Natural killer cell (primary cell): ENCODE results near the gene DVL2. TPM values are rescaled to one million over a fixed set of nuclear protein-coding genes. Genes with fewer than 3 reads are reported as not detected.

Source experiments
- ATAC-seq, 3 donors: fragments of 150-1000 bp in 2 of 3; fragments of 200-7000 bp in 1 of 3; cut with Tn5 transposase; 1 replicate in 1 of 3; 2 replicates in 2 of 3; pipeline ENCODE4 v1.10.0; 2021; ENCODE audit warnings: mild to moderate bottlenecking in 2 of 3, moderate library complexity in 2 of 3
- DNase-seq, 2 donors: peaks; one replicate each; pipeline versions ENCODE4 v3.0.0 to v3.0.0-alpha.2; 2013 to 2021; ENCODE audit warnings: mixed read lengths in 1 of 2
- H3K27ac ChIP-seq: one replicate; pipeline ENCODE4 v1.5.1; 2013; ENCODE audit warnings: mild to moderate bottlenecking, low read length
- H3K27me3 ChIP-seq: one replicate; pipeline ENCODE4 v1.6.1; 2013; ENCODE audit warnings: low read length; ENCODE audit not compliant: control insufficient read depth, insufficient read depth
- H3K36me3 ChIP-seq: one replicate; pipeline ENCODE4 v1.6.1; 2013; ENCODE audit warnings: low read length; ENCODE audit not compliant: control insufficient read depth, insufficient read depth
- H3K4me1 ChIP-seq: one replicate; pipeline ENCODE4 v1.6.1; 2013; ENCODE audit warnings: low read length; ENCODE audit not compliant: control insufficient read depth, insufficient read depth
- H3K4me3 ChIP-seq: one replicate; pipeline ENCODE4 v1.5.1; 2013; ENCODE audit warnings: low read length
- H3K9me3 ChIP-seq: one replicate; pipeline ENCODE4 v1.6.1; 2013; ENCODE audit warnings: low read length; ENCODE audit not compliant: control insufficient read depth, insufficient read depth
- H3K27ac Mint-ChIP-seq, 2 donors: one replicate each; pipeline ENCODE4 v1.8.0; 2022; ENCODE audit warnings: mild to moderate bottlenecking in 2 of 2, mixed read lengths in 2 of 2, moderate library complexity in 1 of 2
- H3K27me3 Mint-ChIP-seq, 2 donors: one replicate each; pipeline ENCODE4 v1.8.0; 2022; ENCODE audit warnings: low read depth in 2 of 2, mixed read lengths in 2 of 2
- H3K36me3 Mint-ChIP-seq: one replicate; pipeline ENCODE4 v1.8.0; 2022; ENCODE audit warnings: mixed read lengths
- H3K4me1 Mint-ChIP-seq, 2 donors: one replicate each; pipeline ENCODE4 v1.8.0; 2022; ENCODE audit warnings: mixed read lengths in 2 of 2
- H3K4me3 Mint-ChIP-seq: one replicate; pipeline ENCODE4 v1.8.0; 2022; ENCODE audit warnings: mild to moderate bottlenecking, moderate library complexity, mixed read lengths
- H3K9me3 Mint-ChIP-seq, 2 donors: one replicate each; pipeline ENCODE4 v1.8.0; 2022; ENCODE audit warnings: mixed read lengths in 2 of 2
- CTCF ChIP-seq: fragments of 200-600 bp; IDR thresholded peaks from one replicate; pipeline ENCODE4 v1.8.0; 2022; ENCODE audit warnings: antibody characterized with exemption
- WGBS: methylation state at CpG from one replicate; pipeline ENCODE4 v1.1.7; 2013; ENCODE audit warnings: missing lambda C conversion rate; ENCODE audit not compliant: insufficient coverage; 5-methylcytosine and 5-hydroxymethylcytosine counted together
- intact Hi-C: fragments of 100-400 bp; cut with micrococcal nuclease; formaldehyde crosslinking; loops from one replicate; pipeline ENCODE4 v1.14.2; 2022
- total RNA-seq, 4 donors: library from RNA; stranded (reverse); fragments of 120-200 nt in 1 of 4; gene quantifications; one replicate each; pipeline versions ENCODE4 v1.2.3 to v1.2.4, GENCODE V29; 2013 to 2022

DVL2 gene
- total RNA-seq, 3 donors from 2014 or later (not counting 1 experiment from before 2014, with no cell fraction given) = 46.5 to 66.6 (median 61.5) TPM

- peak overlapping the region in 1 of 2 donors; percentile 80 for H3K27ac Mint-ChIP-seq
- H3K9me3 ChIP-seq = no peaks in the 10 kb centered on the region
- intact Hi-C loops = no loop called here
- H3K36me3 ChIP-seq = peaks cover 10% of the 10 kb centered on the region
- H3K4me1 ChIP-seq = peaks cover 34% of the 10 kb centered on the region
- H3K4me3 Mint-ChIP-seq = peak overlapping the region; percentile 82
- DNase-seq (peak in 1 of 2 donors; percentile 41), ATAC-seq (no peak)
- TF ChIP-seq CTCF = no peak
- peaks cover 17% of the 10 kb centered on the region in 2 donors for H3K4me1 Mint-ChIP-seq
- WGBS = 8% methylated on average over 26 of the region's 26 CpGs
- H3K27ac ChIP-seq = no peak overlapping the region
- no peaks in the 10 kb centered on the region for H3K36me3 Mint-ChIP-seq
- no peaks in the 10 kb centered on the region for H3K9me3 Mint-ChIP-seq
- no peak overlapping the region for H3K4me3 ChIP-seq
- peaks cover 16 to 17% of the 10 kb centered on the region in 2 donors for H3K27me3 Mint-ChIP-seq
- peaks cover 24% of the 10 kb centered on the region for H3K27me3 ChIP-seq
Measured at GRCh38 chr17:7262935-7263800, 28.9 kb upstream of the DVL2 start.

GRCh38 chr17:7262192-7262934, 28.0 kb upstream of the DVL2 start, which contains the start of gene CLDN7:
Gene CLDN7, minus strand, starts transcription at chr17:7262478. Its CDS starts 435 bp downstream, at chr17:7262043.
- H3K4me1 Mint-ChIP-seq = peaks cover 17% of the 10 kb centered on the region in 2 donors
- H3K9me3 ChIP-seq = no peaks in the 10 kb centered on the region
- H3K27me3 Mint-ChIP-seq = peaks cover 16 to 17% of the 10 kb centered on the region in 2 donors
- H3K4me3 ChIP-seq = peak within 1 kb of the TSS; percentile 42
- H3K36me3 ChIP-seq = peaks cover 11% of the 10 kb centered on the region
- H3K36me3 Mint-ChIP-seq = no peaks in the 10 kb centered on the region
- WGBS = 10% methylated on average over 64 of the region's 64 CpGs
- no peaks in the 10 kb centered on the region for H3K9me3 Mint-ChIP-seq
- H3K27ac ChIP-seq = no peak within 1 kb of the TSS
- peaks cover 34% of the 10 kb centered on the region for H3K4me1 ChIP-seq
- TF ChIP-seq CTCF = no peak
- no peak for ATAC-seq
- intact Hi-C loops = no loop called here
- H3K27ac Mint-ChIP-seq = peak within 1 kb of the TSS in 1 of 2 donors; percentile 80
- H3K4me3 Mint-ChIP-seq = peak within 1 kb of the TSS; percentile 82
- H3K27me3 ChIP-seq = peaks cover 24% of the 10 kb centered on the region
- peak in 1 of 2 donors; percentile 36 for DNase-seq

GRCh38 chr17:7261379-7262191, 27.3 kb upstream of the DVL2 start:
- H3K4me3 ChIP-seq = peak overlapping the region; percentile 42
- peaks cover 24% of the 10 kb centered on the region for H3K27me3 ChIP-seq
- H3K36me3 ChIP-seq = peaks cover 16% of the 10 kb centered on the region
- peak; percentile 57 to 66 (median 66) for ATAC-seq
- Mint-ChIP-seq H3K4me3 (peak overlapping the region; percentile 75), H3K36me3 (peaks cover 7% of the 10 kb centered on the region), H3K27me3 (peaks cover 14 to 16% of the 10 kb centered on the region in 2 donors), H3K4me1 (peaks cover 17% of the 10 kb centered on the region in 2 donors), H3K9me3 (no peaks in the 10 kb centered on the region), H3K27ac (peak overlapping the region in 1 of 2 donors; percentile 64)
- DNase-seq = peak; percentile 28 to 56
- TF ChIP-seq CTCF = no peak
- H3K9me3 ChIP-seq = no peaks in the 10 kb centered on the region
- intact Hi-C loops = no loop called here
- WGBS = 8% methylated on average over 71 of the region's 71 CpGs
- H3K27ac ChIP-seq = no peak overlapping the region
- H3K4me1 ChIP-seq = peaks cover 34% of the 10 kb centered on the region
